ENCODE results near the gene CIT.
A peak's percentile ranks its signal among the peaks of the same experiment; 100 is the strongest.

CIT gene

GRCh38 chr12:119797090-119797489 is 80.0 kb downstream of the CIT start:
- DNase-seq, result no peak

GRCh38 chr12:119796292-119796691 is 80.8 kb downstream of the CIT start:
- no peak for DNase-seq

DNA sequence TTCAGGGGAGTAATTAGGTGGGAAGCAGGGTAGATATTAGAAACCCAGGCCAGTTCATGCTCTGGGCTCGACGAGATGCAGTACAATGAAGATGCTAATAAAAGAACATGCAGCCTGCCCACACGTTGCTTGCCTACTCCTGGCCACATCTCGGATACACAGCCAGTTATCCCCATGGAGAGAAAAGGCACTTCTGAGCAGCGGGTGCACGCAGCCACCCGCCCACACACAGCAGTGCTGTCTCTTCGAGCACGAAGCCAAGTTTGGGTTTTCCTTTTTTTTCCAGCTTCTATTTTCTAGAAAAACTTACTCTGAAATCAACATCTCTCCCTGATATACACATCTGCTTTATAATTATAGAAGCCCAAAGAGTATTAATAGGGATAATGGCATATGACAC is 85.7 kb downstream of the CIT start:
- no peak for DNase-seq

DNA sequence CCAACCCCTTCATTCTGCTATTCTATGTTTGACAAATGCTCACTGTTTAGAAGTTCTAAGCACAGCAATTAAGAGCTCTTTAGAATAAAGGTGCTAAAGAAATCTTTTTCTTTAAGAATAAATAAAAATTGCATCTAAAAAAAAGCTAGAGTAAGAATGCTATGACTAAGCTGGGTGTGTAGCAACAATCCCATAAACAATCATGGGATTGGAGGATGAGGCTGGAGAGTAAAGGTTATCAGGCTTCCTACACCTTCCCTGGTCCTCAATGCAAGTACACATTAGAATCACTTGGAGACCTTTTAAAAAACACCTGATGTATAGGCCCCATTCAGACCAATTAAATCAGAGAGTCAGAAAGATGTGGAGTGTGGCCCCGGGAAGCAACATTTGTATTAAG is 88.3 kb downstream of the CIT start:
- no peak for DNase-seq

- DNase-seq, result no peak
Measured at GRCh38 chr12:119786539-119786938, 90.6 kb downstream of the CIT start.

DNA sequence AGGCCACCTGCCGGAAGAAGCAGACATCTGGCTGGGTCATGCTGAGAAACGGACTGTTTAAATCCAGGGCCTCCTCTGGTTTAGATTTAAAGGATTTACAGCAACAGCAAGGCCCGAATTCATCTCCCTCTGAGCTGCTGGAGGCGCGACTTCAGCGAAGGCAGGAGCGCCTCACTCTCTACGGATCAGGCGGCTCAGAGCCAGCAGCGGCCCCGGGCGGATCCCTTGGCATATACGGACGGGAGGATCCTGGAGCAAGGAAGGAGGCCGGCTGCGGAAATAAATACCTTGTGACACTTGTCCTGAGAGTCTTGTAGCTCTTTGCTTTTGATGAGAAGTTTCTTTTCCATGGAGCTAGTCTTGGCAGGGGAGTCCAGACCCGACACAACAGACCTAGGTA is 92.4 kb downstream of the CIT start:
- no peak for DNase-seq

GRCh38 chr12:119783787-119784186 is 93.3 kb downstream of the CIT start:
- peak; percentile 28 for DNase-seq

GRCh38 chr12:119781804-119782203 is 95.3 kb downstream of the CIT start:
- no peak for DNase-seq

DNA sequence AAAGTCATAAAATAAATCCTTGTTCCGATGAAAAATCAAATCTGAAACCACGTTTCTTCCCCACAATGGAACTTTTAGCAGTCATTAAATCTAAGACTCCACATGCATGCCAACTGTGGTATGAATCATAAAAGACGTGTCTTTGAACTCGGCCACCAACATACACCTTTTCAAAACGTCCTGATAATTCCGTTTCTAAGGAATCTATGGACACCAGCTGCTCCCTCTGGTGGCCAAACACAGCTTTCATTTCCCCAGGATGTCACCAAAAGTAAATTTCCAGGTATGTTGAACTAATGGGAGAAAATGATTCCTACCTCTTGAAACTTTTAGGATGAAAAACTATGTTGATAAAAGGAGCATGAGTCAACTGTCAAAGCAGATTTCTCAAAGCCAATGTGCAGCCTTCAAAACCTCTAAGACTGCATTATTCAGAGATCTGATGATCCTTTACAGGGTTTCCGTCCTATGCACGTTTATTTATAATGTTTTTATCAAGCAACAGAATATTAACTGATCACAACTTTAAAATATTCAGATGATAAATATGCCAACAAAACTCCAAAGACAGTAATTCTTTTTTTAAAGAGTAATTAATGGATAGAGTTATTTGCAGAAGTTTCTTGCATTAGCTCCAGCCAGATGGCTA is 96.2 kb downstream of the CIT start:
- DNase-seq, result no peak

DNA sequence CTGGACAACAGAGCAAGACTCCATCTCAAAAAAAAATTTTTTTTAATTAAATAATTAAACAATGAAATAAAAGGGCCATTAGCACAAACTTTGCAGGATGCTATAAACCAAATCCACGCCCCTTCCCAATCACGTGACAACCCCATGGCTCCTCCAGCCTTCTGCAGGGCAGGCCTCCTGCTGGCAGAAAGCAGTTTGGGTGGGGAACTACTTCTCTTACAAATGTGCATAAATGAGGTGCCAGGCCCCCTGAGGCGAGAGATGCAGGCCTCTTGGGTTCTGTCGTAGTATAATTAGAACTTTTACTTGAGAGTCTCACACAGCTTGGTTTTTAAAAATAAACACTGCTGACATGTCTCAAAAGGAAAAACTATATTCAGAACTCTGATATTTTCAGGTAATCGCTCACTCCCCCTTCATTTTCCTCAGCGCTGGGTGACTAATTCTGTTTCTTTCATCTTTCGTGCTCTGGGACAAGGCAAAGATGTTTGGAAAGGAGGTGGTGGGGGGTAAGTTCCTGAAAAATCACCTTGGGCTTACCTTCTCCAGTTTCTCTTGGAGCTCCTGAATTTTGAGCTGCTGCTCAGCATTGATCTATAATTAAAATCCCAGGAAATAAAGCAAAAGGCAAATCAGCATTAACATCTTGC is 101.7 kb downstream of the CIT start:
- no peak for DNase-seq

- DNase-seq, result no peak
Measured at GRCh38 chr12:119772431-119772830, 104.7 kb downstream of the CIT start.

- no peak for DNase-seq
Measured at GRCh38 chr12:119770146-119770545, 107.0 kb downstream of the CIT start.

DNA sequence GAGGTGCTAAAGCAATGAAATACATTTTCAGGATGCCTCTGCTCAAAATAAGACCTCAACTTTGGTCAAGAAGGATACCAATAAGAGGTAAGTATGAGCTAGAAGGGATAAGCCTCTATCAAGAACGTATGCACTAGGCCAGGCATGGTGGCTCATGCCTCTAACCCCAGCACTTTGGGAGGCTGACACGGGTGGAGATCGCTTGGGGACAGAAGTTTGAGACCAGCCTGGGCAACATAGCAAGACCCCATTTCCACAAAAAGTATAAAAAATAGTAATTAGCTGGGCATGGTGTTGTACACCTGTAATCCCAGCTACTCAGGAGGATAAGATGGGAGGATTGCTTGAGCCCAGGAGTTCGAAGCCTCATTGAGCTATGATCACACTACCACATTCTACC is 114.5 kb downstream of the CIT start:
- no peak for DNase-seq

GRCh38 chr12:119758722-119759121 is 118.4 kb downstream of the CIT start:
- DNase-seq, result no peak

DNA sequence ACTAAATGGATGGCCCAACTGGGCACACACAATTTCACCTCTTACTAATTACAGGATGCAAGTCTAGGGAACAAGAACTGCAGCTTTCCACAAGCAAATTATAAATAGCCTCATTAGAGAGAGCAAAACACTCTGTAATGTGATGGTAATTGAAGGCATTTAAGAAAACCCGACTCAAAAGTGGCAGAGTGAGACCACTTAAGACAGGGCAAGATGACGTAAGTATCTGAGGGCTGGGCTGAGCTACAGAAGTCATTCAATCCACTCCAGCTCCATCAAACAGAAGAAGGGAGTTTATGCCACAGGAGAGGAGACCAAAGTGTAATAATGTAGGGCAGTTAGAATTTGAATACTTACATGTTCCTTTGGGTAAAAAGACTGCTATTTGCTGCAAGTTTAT is 118.9 kb downstream of the CIT start:
- DNase-seq, result no peak

DNA sequence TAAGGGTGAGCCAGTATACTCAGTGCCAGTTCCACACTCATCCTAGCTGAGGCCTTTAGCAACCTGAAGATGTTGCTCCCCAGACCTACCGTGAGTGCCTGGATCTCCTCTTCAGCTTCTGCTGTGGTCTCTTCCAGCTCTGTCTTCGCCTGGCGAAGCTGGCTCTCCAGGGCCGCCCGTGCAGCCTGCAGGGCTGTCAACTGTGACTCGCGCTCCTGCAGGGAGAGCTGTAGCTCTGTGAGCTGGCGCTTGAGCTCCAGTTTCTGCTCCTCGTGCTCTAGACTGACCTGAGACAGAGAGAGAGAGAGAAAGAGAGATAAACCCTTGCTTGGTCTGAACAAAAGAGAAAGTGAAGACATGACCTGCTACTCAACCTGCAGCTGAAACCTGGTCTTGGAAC is 125.2 kb downstream of the CIT start:
- DNase-seq, result no peak

DNA sequence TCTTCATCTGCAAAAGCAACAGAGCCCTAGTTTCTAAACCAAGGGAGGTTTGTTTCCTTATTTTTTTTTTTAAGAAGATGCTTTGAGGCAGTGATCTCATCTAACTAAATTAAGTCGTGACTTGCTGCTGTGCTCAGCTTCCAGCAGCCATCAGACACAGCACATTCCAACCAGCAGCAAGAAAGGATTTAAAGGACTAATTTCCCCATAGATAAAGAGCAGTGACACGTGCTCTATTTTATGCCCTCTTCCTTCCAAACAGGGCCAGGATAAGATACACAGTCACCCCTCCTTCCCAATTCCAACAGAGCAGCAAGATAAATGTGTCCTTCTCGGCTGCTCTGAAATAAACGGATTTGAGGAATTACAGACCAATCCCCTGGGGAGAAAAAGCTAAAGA is 127.5 kb downstream of the CIT start:
- no peak for DNase-seq

DNA sequence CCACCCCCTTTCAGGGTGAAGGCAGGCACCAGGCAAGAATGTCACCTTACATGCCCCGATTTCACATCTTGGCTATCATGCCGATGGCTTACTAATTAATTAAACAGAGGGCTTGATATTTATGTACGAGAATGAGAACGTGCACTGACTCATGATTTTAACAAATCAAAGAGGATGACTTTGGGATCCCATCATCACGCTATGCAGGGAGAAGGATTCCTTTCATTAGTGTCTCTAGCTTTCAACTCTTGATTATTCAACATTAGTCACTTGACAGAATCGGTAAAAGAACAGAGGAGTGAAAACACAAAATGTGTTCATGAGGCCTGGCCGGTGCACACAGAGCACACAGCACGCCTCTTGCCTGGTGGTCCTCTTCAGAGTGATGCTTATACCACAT is 128.6 kb downstream of the CIT start:
- DNase-seq, result no peak

- DNase-seq, result no peak
Measured at GRCh38 chr12:119746169-119746568, 131.0 kb downstream of the CIT start.

DNA sequence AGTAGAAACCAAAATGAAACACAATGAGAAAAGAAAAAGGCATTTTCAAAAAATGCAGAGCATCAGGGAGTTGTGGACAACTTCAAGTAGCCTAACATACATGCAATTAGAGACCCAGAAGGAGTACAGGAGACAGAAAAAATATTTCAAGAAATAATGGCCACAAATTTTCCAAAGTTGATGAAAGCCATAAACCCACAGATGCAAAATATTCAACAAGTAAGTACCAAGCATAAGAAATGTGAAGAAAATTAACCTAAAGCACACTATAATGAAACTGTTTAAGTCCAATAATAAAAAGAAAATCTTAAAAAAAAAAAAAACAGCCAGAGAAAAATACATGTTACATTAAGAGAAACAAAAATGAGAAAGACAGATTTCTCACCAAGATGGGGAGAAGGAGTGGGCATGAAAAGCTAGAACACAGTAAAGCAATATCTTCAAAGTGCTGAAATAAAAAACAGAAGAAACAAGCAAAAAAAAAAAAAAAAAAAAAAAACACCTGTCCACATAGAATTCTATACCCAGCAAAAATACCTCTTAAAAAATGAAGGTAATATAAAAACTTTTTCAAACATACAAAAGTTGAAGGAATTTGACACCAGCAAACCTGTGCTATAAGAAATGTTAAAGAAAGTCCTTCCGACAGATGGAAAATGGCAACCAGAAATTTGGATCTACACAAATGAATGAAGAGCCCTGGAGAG is 132.1 kb downstream of the CIT start:
- no peak for DNase-seq

DNA sequence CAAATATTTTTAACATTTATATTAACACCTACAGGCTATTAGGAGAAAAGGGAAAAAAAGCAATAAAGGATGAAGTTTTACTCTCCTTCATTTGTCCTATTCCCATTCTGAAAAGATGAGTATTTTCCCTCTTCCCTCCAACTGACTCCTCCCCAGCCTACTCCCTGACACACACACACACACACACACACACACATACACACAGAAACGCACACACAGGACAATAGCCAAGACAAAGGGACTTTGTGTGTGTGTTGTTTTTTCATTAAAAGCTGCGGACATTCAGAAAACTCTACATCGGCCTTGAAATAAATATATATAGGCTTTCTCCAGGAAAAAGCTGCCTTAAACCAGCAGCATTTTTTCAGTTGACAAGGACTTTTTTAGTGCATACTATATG is 134.4 kb downstream of the CIT start:
- no peak for DNase-seq

DNA sequence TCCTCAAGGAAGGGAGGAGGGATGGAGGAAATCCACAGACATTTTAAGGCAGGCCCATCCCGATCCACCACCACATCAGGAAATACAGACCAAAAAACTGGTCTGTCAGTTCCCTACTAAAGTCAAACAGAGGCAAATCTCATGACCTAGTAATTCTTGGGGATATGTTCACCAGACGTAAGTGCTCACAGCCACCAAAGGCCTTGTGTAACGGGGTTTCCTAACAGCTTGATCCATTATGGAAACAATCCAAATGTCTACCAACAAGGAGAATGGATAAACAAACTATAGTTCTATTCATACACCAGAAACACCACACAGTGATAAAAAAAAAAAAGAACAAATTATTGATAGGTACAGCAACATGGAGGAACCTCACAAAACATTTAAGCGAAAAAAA is 136.3 kb downstream of the CIT start:
- DNase-seq, result no peak

DNA sequence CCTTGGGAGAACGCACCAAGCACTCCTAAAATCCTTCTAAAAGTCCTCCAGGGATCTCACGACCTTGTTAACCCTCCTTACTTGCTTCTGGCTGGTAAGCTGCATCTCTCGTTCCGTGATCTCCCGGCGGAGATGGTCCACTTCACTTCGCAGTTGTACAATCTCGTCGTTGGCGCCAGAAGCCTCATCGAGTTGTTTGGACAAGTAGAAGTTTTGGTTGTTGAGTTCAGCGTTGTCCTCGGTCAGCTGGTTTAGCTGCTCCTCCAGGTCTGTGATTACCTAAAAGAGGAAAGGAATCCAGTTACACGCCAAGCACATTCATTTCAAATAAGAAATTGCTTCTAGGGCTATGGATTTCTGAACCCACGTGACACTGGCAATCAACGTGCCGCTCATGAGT is 142.0 kb downstream of the CIT start:
- DNase-seq, result no peak

DNA sequence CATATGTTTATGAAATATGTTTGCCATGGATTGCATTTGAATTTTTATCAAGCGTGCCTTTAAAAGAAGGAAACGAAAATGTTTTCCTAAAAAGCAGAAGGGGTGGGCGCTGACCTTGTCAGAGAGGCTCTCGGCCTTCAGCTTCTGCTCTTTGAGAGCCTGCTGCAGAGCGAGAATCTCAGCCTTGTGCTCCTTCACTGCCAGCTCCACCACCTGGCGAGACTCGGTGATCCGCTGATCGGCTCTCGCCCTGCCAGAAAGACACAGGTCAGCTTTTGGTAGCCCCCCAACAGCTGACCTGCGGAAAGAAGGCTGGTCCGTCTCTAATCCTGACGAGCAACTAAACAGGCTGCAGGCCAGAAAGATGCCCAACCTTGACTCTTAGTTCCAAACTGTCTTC is 146.7 kb downstream of the CIT start:
- no peak for DNase-seq

DNA sequence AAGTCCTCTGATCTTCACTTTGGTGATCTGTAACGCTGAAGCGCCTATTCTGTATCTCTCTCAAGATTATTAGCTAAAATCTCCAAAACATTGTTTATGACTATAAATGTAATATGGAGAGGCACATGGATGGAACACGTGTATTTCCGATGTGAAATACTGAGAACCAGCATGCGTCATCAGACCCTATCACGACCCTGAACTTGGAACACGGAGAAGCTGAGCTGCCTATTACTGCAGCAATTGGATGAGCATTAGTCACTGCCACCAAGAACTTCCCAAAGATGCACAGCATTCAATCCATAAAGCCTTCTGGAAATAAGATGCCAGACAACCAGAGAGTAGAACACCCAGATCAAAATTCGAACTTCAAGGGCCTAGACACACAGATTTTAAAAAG is 147.2 kb downstream of the CIT start:
- DNase-seq, result no peak
